ENCODE measurements around the gene PAM.
A peak's percentile ranks its signal among the peaks of the same experiment; 100 is the strongest.

PAM gene

DNA sequence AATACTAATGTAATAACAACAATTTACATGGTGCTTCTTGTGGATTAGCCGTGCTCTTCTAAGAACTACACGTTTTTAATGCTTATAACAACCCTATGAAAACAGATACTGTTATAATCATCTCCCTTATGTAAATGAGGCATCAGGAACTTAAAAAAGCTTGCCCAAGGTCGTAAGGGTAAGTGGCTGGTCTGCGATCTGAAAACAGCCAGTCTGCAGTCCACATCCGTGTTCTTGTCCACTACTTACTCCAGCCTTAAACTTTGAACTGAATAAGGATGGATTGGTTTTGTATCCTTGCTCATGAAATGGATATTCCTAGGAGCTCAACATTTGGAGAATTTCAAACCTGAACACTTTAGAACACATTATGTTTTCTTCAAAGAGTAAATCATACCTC lies 26.7 kb downstream of the PAM start:
- DNase-seq (ENCODE audit: low spot score) = no peak

DNA sequence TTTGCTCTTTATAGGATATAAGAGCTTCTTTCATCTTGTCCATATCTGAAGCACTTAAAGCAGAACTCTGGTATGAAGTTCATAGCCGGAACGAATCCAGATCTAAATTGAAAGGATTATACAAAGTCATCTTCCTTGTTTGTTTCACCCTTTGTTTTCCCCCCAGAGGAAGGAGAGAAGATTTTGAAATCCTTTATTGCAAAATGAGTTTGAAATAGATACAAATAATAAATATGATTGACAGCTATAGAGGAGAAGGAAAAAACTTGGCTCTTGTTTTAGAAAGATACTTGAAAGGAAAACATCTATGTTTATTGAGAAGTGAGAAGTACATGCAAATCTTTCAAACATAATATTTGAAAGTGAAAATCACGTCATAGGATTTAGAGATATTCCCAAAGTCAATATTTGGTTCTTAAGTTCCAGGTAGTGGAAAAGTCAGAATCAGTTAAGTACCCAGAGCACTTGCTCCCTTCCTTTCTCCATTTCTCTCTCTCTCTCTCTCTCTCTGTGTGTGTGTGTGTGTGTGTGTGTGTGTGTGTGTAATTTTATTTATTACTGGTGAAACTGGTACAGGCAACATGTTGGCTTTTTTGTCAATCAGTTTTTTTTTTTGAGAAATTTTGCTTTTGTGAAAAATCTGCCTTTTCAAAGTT lies 27.2 kb downstream of the PAM start:
- DNase-seq (ENCODE audit: low spot score) = no peak

DNA sequence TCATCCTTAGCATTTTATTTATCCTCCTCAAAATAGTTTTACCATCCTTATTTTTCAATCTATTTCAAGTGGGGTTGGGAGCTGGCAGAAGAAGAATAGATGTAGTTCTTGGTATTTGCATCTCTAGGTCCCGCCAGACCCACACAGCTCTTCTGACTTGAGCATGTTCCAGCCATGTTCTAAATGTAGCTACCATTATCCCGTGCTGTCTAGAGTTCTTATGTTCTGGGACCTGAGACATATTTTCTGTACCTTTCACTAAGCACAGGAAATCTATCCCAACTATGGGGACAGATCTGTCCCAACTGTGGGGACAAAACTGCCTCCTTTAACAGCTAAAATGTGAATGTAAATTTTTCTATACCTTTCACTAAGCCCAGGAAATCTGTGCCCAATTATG lies 32.0 kb downstream of the PAM start:
- no peak for DNase-seq (ENCODE audit: low spot score)

DNA sequence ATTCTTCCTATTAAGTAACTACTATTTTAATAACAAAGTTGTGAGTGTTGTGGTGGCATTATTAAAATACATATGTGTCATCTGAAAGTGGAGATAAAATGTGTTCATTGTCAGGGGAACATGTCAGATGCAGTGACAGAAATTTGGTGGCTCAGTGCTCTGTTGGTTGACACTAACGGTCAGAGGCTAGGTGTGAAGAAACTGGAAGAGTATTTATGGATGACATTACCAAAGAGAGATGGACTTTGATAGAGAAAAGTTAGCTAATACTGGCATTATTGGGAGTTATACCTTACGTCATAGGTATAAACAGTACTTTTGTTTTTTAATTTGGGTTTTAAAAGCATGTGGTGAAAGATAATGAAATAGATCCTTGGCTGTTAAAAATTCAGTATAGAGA lies 33.7 kb downstream of the PAM start:
- DNase-seq (ENCODE audit: low spot score) = no peak

DNA sequence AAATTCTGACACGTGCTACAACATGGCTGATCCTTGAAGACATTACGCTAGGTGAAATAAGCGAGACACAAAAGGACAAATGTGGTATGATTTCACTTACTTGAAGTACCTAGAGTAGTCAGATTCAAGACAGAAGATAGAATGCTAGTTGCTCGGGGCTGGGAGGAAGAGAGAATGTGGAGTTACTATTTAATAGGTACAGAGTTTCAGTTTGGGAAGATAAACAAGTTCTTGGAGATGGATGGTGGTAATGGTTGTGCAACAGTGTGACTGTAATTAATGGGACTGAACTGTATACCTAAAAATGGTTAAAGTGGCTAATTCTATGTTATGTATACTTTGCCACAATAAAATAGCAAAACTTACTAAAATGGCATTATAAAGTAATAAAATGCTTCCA lies 34.4 kb downstream of the PAM start:
- DNase-seq (ENCODE audit: low spot score) = no peak

DNA sequence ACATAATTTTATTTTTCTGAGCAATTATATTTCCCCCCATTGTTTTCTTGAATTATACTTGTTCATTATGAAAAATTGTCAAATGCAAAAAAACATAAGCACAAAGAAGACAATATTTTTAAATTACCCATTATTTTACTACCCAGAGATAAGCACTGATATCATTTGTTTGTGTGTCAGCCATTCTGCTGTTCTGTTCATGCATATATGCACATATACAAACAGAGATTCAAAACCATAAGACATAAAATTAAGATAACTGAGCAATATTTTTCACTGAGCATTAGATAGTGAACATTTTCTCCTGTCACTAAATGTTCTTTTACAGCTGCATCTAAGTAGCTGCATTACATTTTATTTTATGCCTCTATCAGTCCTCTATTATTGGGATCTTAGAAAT lies 35.6 kb downstream of the PAM start:
- no peak for DNase-seq (ENCODE audit: low spot score)

DNA sequence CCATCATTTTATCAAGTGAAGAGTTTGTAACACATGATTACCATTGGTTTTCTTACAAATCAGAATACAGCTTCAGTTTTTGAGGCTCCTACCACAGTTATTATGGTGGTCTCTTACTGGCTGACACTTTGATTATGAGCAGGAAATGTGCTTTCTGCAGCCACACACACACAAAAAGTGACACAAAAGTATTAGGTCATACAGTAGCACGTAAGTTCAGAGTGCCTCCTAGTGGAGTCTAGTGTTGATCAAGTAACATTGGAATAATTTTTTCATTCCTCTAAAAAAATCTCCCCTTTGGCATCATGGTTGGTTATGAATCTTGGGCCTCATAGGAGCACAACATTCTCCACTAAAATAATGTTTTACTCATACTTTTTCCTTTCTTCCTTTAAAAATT lies 37.6 kb downstream of the PAM start:
- peak; percentile 30 for DNase-seq (ENCODE audit: low spot score)

DNA sequence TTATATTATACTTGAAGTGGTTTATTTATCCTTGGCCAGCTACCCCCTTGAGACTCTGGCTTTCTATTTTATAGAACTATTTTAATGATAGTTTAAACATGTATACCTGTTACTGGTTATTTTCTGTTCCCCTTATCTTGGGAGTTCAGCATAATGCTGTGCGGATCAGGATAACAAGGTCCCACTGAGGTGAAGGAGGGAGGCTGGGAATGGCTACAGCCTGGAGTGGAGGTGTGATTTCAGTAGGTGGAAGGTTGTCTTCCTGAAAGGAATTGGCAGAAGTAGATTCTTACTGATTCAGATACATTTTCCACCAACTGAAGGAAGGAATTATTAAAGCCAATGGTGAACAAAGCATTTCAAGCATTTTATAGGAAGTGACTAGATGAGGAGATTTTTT lies 38.9 kb downstream of the PAM start:
- no peak for DNase-seq (ENCODE audit: low spot score)

DNA sequence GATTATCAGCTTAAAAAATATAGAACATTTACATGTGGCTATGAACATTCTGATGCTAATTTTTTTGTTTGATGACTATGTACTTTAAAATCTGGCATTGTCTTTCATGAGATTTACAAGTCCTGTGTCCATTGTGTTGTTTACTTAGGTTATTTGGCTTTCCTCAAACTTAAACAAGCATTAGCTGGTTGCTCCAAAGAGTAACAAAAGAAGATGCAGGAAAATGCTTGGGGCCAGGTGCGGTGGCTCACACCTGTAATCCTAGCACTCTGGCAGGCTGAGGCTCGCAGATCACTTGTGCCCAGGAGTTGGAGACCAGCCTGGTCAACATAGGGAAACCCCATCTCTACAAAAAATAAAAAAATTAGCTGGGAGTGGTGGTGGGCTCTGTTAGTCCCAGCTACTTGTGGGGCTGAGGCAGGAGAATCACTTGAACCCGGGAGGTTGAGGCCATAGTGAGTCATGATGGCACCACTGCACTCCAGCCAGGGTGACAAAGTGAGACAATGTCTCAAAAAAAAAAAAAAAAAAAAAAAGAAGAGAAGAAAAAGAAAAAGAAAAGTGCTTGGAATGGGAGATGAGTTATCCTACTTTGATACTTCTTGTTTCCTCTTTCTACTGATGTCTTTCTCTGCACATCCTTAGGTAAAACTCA lies 39.7 kb downstream of the PAM start:
- DNase-seq (ENCODE audit: low spot score) = no peak

DNA sequence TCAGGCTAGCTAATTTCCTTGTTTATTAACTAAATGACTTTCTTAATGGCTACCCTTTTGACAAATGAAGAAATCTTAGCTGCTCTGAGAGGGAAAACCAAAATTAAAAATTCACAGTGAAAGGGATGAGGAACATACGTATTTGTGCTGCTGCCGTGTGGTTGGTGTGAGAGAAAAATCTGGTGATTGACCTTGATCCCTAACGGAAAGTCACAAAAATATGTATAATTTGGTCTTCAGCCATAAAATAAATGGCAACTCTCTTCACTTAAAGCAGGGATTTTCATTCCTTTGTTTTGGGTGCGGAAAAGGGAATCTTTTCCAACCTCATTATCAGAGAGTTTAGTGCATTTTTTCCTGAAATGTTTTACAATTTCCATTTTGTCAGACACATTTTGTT lies 40.4 kb downstream of the PAM start:
- DNase-seq (ENCODE audit: low spot score) = no peak

DNA sequence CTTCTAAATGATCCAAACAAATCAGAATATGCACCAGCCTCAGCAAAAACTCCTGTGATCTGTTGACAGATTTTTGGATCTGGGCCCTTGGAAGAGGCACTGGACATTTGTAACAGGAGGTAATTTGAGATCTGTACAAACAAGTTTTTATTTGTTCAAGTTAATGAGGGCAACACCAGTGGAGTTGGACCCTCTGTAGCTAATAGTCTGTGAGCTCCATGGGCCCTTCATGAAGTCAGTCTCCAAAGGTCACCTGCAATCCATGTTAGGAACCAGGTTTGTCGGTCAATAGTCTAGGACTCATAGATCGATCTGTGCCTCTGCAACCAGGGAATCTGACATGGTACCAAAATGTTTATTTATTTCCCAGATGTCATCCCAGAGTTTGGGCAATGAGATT lies 40.9 kb downstream of the PAM start:
- DNase-seq (ENCODE audit: low spot score) = no peak

DNA sequence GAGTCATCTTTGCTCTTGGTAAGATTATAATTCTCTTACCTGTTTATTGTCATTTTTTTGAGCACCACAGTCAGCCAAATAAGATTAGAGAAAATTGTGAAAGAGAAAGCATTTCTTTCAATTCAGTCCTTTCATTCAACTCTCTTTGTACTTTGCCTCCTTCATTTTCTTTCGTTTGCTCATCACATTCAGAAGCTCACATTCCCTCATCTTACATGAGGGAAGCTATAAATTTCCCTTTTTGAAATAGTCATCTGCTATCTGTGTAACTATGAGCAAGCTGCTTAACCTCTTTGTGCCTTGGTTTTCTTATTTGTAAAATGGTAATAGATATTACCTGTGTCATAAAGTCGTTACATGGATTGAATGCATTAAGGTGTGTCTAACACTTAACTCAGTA lies 41.4 kb downstream of the PAM start:
- DNase-seq (ENCODE audit: low spot score) = peak; percentile 32

DNA sequence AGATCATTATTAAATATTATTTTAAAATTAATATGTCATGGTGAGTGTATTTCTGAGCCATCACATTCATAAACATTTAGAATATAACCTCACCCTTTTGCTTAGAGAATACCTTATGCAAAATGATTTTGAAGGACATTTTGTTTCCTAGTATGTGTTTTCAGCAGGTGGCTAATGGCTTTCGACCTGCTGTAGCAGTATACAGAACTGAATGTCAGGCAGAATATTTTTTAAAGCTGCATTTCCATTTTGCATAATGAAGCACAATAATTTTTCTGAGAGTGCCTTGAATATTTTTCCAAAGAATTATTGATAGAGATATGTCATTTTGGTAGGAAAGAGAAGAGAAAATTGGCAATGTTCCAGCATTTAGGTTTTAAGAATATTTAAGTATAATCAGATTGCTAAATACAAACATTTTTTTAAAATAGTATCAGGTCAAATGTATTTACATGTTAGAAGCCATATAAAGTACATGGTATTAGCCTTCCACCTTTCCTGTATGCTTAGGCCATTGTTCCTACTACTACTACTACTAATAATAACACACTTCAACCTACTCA lies 42.3 kb downstream of the PAM start:
- DNase-seq (ENCODE audit: low spot score) = no peak

DNA sequence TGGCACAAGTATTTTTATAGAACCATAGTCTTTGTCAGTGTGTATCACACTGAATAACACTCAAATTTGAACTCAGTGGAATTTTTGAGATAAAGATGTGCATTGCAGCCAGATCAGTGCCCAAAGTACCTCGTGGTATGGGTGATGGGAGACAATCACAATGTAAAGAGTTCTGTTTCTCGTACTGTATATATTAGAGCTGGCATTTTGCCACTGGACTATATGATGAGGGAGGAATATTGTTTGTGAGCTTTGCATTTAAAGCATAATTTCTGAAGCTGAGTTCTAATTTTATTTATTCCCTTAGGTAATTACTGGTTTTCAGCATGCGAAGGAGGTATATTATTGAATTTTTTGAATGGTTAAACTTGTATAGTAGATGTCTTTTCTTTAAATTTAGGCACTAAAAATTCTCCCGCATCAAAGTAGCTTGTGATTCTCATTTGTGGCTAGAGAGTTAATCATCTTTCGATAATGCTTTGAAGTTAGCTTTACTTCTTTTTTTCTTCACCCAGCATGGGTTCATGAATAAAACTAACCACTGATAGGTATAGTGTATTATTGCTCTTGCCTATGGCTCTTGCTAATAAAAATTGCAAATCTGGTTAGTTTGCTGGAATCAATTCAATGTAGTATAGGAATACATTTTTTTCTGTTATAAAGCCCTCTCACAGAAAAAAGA lies 43.1 kb downstream of the PAM start:
- DNase-seq (ENCODE audit: low spot score) = no peak

DNA sequence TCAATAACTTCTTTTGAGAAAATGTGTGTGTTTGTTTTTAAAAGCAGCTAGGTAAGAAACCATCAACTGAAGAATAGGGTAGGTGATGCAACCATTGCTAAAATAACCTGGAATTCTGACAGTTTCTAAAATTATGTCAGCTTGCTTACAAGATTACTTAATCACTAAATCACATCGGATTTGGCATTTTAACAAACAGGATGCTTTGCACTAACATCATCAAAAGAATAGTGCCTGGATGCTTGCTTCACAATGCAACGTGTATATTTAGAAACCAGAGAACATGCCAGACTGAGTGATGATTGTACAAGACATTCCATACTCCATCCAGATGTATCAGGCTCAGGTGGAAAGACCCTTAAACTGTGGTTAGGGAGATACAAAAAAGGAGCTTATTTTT lies 43.9 kb downstream of the PAM start:
- DNase-seq (ENCODE audit: low spot score) = no peak

DNA sequence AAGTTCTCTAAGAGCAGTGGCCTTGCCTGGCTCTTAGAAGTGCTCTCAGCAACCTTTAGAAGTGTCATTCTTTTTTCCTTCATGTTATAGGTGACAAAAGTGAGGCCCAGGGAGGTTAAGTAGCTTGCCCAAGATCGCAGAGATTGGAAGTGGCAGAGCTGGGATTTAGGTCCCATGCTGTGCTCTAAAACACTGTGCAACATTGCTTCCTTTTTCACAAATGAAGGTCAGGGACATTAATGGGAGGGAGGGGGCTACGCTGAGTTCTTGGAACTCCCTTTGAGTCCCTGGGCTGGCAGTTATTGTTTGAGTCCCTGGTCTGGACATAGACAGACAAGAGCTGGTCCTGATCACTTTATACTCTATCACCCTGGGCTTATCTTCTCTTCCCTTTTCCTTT lies 45.3 kb downstream of the PAM start:
- no peak for DNase-seq (ENCODE audit: low spot score)

DNA sequence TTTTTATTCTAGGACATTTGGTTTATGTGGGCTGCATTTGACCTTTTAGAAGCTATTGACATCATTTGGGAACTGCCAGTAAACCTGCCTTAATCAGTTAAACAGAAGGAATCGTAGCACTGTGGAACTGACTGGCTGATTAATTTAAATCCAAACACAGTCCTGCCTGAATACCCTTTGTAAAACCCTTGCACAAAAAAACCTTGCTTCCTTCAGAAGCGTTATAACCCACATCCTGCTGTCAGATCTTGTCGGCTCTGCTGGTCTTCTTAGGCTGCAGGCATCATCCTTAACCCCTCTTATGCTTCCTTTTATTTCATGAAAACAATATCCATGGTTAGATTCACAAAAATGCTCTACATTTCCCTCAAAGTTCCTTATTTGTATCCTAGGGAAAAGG lies 46.3 kb downstream of the PAM start:
- DNase-seq (ENCODE audit: low spot score) = peak; percentile 26

DNA sequence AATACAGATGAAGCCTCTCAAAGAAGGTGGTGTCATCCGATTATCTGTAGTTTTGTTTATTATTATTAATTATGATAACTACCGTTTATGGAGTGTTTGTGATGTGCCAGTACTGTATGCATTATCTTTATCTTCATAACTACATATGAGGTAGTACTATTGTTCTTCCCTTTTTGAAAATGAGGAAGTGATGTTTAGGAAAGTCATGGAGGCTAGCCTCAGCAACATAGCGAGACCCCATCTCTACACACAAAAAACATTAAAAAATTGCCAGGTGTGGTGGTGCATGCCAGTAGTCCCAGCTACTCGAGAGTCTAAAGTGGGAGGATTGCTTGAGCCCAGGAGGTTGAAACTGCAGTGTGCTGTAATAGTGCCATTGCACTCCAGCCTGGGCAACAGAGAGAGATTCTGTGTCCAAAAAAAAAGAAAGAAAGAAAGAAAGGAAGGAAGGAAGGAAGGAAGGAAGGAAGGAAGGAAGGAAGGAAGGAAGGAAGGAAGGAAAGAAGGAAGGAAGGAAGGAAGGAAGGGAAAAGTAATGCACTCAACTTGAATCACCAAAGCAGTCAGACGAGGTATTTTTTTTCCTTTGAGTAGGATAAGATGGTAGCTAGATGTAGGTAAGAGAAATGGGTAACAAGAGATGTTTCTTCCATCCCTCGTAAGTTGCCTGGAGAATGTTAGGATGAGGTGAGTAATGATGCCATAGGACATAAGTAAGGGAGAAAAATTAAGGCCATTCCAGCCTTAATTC lies 47.8 kb downstream of the PAM start:
- no peak for DNase-seq (ENCODE audit: low spot score)

DNA sequence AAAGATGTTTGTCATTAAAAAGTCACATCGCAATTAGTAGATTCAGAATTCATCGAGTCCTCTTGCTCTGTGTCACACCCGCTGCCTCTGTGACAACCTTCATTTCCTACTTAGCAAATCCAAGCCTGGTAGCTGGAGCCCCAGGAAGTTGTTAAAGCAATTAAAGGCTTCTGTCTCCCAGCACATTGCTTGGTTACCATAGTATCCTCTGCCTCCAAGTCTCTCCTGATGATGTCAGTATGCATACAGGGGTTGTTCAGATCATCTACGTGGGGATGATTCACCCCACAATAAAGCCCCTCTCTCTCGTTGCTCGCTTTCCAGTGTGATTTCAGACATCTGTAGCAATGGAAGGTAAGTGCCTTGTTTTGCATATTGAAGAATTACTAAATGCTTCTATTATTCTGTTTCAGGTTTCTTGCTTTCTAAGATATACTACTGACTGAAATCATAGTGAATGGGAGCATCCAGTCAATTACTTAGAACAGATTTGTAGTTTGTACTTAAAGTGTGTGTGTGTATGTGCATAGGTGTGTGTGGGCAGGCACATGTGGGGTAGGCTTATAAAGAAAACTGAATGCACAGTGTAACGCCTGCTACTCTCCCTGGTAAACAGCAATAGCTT lies 52.9 kb downstream of the PAM start:
- peak; percentile 75 for DNase-seq (ENCODE audit: low spot score)

DNA sequence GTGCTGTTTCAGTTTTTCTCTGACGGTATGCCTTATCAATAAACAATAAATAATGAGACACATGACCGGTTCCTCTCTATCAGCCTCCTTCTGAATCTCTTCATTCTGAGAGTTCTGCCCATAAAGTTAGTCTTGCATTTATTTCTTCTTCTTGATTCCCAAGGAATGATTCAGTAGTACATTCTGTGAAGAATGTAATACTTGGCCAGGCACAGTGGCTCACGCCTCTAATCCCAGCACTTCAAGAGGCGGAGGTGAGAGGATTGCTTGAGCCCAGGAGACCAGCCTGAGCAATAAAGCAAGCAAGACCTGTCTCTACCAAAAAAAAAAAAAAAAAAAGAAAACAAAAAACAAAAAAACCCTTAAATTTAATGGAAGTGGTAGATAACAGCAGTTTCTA lies 53.9 kb downstream of the PAM start:
- peak; percentile 61 for DNase-seq (ENCODE audit: low spot score)

DNA sequence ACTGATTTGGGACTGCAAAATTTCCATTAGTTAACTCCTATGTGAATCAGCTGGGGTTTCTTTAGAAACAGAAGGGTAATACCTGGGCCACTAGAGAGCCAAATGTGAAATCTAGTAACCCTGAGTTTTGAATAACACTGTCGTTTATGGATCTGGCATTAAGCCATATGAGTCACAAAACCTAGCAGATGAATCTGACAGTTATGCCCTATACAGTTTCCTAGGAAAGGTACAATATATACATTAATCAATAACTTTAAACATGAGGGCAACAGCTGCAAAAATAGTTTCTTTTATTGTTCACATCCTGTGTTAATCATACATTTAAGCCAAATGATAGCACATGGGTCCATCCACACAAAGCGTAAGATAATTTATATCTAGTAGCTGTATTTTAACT lies 56.9 kb downstream of the PAM start:
- DNase-seq (ENCODE audit: low spot score) = peak; percentile 74

DNA sequence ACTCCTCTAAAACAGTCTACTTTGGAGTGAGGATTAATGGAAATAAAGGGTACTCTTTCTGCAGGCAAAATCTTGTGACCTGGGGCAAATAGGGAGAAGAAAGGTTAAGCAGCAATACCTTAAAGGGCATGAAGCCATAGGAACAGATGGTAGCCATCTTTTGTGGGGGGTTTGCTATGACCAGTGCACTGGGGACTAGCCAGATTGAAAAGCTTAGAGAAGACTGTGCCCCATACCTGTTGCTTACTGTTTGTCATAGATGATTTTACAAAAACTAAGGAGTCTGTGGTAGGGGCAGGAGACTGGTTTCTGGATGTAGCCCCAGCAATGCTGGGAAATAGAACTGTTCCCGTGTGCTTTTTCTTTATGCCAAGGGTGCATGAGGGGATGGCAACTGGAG lies 58.6 kb downstream of the PAM start:
- DNase-seq (ENCODE audit: low spot score) = no peak
